ENCODE data around the gene KCNK2.

Gene KCNK2

DNA sequence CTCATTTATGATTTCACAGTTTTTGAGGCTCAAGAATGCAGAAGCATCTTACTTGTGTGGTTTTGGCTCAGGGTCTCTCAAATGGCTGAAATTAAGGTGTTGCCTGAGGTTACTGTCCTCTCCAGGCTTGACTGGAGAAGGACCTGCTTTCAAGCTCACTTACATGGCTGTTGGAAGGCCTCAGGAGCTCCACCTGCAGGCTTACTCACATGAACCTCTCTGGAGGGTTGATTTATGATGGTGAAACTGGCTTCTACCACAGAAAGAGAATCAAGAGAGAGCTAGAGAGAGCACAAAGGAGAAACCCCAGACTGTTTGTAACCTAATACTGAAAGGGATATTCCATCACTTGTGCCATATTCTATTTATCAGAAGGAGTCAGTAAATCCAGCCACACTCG, 6.2 kb upstream of the KCNK2 start:
- H3K4me3 ChIP-seq (ENCODE audit: low read depth, low read length), result no peak overlapping the region
- TF ChIP-seq, protein P1, sequence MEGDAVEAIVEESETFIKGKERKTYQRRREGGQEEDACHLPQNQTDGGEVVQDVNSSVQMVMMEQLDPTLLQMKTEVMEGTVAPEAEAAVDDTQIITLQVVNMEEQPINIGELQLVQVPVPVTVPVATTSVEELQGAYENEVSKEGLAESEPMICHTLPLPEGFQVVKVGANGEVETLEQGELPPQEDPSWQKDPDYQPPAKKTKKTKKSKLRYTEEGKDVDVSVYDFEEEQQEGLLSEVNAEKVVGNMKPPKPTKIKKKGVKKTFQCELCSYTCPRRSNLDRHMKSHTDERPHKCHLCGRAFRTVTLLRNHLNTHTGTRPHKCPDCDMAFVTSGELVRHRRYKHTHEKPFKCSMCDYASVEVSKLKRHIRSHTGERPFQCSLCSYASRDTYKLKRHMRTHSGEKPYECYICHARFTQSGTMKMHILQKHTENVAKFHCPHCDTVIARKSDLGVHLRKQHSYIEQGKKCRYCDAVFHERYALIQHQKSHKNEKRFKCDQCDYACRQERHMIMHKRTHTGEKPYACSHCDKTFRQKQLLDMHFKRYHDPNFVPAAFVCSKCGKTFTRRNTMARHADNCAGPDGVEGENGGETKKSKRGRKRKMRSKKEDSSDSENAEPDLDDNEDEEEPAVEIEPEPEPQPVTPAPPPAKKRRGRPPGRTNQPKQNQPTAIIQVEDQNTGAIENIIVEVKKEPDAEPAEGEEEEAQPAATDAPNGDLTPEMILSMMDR (IDR thresholded peaks at IDR 0.05; ENCODE audit: low read depth, low read length), result peak; percentile 39; the same call in 1 of the 2 replicates

DNA sequence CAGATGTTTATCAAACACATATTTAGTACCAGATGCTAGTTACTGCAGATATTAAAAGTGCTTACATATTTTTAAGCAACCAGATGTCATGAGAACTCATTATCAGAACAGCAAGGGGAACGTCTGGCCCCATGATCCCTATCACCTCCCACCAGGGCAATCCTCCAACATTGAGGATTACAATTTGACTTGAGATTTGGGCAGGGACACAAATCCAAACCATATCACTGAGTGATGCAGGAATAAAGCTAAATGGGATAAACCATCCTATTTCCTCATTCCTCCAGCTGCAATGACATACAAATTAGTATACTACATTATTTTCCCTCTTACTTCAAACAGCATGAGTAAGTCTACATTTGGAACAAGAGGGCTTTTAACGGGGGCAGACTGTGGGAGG, 3.1 kb upstream of the KCNK2 start:
- no peak overlapping the region for H3K4me3 ChIP-seq (ENCODE audit: low read depth, low read length)
- TF ChIP-seq, protein P1 (IDR thresholded peaks at IDR 0.05; ENCODE audit: low read depth, low read length), result no peak

DNA sequence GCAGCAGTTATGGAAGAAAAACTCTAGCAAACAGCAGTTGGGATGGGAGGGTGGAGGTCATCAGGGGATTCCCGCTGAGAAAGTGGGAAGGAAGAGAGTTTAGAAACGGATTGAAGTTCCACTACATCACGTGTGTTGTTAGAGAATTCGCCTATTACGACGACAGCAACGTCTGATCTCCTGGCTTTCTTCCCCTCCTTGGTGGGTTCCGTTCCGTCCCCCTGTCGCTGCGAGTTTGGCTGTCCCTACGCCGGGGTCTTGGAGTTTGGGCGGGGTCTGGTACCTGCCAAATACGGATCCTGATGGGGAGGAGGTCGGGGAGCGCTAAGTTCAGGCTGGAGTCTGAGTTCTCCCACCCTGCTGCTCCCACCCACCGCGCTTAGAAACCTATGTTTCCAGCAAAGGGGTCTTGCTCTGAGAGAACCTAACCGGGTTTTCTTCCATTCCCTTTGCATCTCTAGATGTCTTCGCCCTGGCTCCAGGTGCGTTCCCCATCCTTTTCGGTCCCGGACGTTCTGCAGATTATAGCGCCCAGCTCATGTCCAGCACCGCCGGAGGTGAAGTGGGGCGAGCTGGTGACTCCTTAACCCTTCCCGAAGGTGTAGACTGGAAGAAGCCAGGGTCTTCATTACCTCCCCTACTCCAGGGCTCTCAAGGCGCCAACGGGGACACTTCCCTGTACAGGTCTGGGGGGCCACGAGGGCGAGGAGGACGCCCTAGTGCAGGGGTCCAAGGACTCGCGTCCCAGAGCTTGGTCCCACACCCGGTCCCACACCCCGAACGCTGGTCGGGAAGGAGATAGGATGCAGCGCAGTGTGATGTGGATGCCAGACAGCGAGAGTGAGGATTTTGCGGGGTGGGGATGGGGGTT, 641 bp upstream of the KCNK2 start:
- TF ChIP-seq, protein P1 (IDR thresholded peaks at IDR 0.05; ENCODE audit: low read depth, low read length), result no peak
- H3K4me3 ChIP-seq (ENCODE audit: low read depth, low read length), result peak overlapping the region; percentile 72

DNA sequence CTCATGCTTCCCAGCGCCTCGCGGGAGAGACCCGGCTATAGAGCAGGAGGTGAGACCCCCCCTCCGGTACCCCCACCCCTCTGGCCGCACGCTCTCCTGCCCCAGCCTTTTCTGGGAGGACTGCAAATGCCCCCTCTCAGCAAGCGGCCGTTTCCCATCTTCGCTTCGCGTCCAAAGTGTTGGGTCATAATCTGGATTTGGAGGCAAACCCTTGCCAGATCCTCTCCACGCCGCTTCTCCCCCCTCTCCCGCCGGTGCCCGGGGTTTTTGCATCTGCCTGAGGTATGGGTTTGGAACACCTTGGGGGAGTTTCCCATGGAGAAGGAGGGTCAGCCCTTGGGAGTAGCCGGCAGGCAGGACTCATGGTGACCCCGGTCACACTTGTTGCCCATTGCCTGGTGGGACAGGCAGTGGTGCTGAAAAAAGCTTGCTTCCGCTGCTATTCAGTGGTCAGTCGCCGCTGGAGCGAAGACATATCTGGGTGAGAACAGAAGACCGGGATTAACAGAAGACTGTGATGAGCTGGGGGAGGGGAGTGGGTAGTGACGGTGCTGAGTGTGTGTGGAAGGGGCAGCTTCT, 935 bp downstream of the KCNK2 start:
- H3K4me3 ChIP-seq (ENCODE audit: low read depth, low read length), result peak overlapping the region; percentile 72
- TF ChIP-seq, protein P1 (IDR thresholded peaks at IDR 0.05; ENCODE audit: low read depth, low read length), result no peak

DNA sequence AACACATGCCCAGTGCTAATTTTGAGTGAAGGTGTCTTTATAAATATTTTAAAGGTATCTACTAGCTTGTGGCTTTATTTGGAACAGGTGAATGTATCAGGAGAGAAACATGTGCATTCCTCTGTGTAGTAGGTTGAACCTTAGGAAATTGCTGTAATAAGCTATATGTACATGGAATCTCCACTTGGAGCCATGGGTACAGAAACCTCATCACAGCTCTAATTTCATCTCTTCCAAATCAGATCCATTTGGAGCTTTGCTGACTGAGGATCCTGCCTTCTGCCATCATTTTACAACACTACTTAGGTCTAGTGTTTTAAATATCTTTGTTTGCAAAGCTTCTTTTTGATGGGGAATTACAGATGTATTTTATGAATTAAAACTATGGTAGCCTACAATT, 2.1 kb downstream of the KCNK2 start:
- TF ChIP-seq, protein P1 (IDR thresholded peaks at IDR 0.05; ENCODE audit: low read depth, low read length), result no peak
- no peak overlapping the region for H3K4me3 ChIP-seq (ENCODE audit: low read depth, low read length)

DNA sequence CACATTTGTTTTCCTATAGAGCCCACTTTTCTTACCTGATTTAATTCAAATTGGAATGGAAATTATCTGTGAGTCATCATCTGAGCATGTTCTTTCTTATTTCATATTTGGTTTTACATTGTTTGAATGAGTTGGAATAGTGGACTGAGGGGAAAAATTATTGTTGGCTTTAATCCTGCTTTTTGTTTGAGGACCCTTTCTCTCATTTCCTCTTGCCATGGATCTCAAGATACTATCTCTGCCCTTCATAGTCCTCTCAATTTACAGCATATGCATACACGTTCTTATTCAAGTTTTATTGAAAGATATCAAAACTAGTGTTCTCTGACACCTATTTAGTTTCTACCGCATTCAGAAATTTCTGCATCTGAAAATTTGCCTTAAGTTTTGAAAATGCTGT, 5.1 kb downstream of the KCNK2 start:
- TF ChIP-seq, protein P1 (IDR thresholded peaks at IDR 0.05; ENCODE audit: low read depth, low read length), result no peak
- H3K4me3 ChIP-seq (ENCODE audit: low read depth, low read length), result no peak overlapping the region

DNA sequence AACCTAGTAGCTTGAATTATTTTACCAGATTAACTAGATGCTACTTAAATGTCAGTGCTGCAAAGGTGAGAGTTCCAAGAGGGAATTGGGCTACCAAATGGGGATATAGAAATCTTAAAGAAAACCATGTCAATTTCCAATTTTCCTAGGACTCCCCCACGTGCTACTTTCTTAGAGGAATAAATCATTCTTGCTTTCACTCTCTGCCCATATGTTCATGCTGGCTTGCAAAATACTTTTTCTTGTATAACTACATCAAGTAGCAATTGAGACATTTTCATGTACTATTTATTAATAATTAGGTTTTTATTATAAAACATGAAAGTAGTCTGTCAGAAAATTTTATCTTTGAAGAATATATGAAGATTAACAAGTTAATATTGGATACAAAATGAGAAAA, 11.8 kb downstream of the KCNK2 start:
- TF ChIP-seq, protein P1 (IDR thresholded peaks at IDR 0.05; ENCODE audit: low read depth, low read length), result no peak
- no peak overlapping the region for H3K4me3 ChIP-seq (ENCODE audit: low read depth, low read length)

Data from WI38 (cell line).